ENCODE results near the gene ST3GAL3.
A peak's percentile ranks its signal among the peaks of the same experiment; 100 is the strongest.

Gene ST3GAL3

DNA sequence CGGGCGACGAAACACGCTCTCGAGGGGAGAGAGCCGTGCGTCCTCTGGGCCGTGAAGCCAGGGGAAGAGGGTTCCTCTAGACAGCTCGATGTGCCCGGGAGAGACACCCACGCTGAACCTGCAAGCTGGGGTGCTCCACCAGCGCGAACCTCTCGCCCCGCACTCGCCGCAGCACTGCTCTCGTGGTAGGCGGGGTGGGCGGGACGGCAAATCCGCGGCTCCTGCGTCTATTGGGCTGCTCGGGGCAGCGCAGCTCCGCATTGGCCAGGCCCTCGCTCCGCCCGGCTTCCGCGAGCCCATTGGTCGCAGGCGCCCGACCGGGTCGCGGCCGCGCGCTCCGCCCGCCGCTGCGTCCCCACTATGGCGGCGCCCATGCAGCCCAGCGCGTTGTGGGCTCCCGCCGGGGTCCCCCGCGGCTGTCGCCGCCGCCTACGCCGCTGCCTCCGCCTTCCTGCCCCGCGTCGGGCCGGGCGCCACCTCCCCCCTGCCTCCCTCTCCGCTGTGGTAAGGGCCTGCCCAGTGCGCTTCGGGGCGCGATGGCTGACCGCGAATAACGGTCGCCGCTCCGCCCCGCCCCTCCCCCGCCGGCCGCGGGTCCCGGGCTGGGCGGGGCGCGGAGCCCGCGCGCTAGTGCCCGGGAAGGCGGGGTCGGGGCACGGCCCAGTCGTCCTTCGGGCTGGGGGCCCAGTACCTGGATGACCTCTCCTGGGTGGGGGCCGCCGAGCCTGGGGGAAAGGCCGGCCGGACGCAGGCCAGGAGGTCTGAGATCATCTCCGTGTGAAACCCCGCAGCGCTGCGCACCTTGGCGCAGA, at the start of gene ST3GAL3 (continued):
- TF ChIP-seq ZEB2 (tag by site-specific recombination; IDR thresholded peaks at IDR 0.05) (peak; percentile 75; the same call in 1 of the 2 replicates), GLIS2 (tag by site-specific recombination; IDR thresholded peaks at IDR 0.05) (peak; percentile 85), ZNF350 (tag by site-specific recombination; IDR thresholded peaks at IDR 0.05) (no peak), KLF9 (tag by site-specific recombination; IDR thresholded peaks at IDR 0.05; ENCODE audit: low read depth) (peak; percentile 73)

DNA sequence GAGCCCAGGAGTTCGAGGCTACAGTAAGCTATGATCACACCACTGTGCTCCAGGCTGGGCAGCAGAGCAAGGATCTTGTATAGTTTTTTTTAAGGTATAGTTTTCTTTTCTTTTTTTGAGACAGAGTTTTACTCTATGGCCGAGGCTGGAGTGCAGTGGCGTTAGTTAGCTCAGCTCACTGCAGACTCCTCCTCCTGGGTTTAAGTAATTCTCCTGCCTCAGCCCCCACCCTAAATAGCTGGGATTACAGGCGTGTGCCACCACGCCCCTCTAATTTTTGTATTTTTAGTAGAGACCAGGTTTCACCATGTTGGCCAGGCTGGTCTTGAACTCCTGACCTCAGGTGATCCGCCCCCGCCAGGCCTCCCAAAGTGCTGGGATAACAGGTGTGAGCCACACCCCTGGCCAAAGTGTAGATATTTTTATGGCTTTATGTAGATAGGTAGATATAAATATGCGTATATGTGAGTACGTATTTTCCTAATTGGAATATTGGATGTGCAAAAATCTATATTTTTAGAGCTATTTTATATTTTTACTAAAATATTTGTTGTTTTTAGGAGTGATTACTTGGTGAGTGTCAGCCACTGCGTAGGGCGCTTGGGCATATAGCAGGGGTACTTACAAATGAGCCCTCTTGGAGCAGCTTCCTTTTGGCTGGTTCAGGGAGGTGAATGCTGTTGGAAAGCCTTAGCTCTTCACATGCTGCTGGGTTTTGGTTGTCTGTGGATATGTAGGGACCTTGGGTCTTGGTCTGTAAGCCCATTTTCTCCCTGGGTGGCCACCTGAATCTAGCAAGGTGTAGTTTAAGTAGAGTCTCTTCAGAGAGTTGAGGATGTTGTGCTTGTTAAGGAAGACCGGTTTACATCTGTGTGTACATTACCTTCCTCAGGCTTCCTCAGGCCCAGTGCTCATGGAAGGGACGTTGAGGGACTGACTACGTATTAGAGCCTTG, 47.8 kb upstream of the ST3GAL3 start:
- Histone ChIP-seq H3K4me1 (ENCODE audit: control insufficient read depth, insufficient read depth, low read length) (no peaks in the 10 kb centered on the region), H3K36me3 (ENCODE audit: control insufficient read depth in 2 of 2, insufficient read depth in 1 of 2, low read length in 2 of 2) (peaks cover 96 to 99% of the 10 kb centered on the region in 2 experiments), H3K4me3 (ENCODE audit: low read depth, low read length) (no peak overlapping the region), H3K9me3 (ENCODE audit: control insufficient read depth, insufficient read depth, low read depth, low read length) (no peaks in the 10 kb centered on the region), H3K27ac (ENCODE audit: extremely low read depth, low read depth, low read length) (no peak overlapping the region)
- no peak for TF ChIP-seq ZNF791 (tag by site-specific recombination; IDR thresholded peaks at IDR 0.05)
- no peak for TF ChIP-seq SP7 (tag by site-specific recombination; IDR thresholded peaks at IDR 0.05)
- TF ChIP-seq, protein P1, sequence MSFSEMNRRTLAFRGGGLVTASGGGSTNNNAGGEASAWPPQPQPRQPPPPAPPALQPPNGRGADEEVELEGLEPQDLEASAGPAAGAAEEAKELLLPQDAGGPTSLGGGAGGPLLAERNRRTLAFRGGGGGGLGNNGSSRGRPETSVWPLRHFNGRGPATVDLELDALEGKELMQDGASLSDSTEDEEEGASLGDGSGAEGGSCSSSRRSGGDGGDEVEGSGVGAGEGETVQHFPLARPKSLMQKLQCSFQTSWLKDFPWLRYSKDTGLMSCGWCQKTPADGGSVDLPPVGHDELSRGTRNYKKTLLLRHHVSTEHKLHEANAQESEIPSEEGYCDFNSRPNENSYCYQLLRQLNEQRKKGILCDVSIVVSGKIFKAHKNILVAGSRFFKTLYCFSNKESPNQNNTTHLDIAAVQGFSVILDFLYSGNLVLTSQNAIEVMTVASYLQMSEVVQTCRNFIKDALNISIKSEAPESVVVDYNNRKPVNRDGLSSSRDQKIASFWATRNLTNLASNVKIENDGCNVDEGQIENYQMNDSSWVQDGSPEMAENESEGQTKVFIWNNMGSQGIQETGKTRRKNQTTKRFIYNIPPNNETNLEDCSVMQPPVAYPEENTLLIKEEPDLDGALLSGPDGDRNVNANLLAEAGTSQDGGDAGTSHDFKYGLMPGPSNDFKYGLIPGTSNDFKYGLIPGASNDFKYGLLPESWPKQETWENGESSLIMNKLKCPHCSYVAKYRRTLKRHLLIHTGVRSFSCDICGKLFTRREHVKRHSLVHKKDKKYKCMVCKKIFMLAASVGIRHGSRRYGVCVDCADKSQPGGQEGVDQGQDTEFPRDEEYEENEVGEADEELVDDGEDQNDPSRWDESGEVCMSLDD (tag by site-specific recombination; IDR thresholded peaks at IDR 0.05) = no peak
- TF ChIP-seq, protein P2, sequence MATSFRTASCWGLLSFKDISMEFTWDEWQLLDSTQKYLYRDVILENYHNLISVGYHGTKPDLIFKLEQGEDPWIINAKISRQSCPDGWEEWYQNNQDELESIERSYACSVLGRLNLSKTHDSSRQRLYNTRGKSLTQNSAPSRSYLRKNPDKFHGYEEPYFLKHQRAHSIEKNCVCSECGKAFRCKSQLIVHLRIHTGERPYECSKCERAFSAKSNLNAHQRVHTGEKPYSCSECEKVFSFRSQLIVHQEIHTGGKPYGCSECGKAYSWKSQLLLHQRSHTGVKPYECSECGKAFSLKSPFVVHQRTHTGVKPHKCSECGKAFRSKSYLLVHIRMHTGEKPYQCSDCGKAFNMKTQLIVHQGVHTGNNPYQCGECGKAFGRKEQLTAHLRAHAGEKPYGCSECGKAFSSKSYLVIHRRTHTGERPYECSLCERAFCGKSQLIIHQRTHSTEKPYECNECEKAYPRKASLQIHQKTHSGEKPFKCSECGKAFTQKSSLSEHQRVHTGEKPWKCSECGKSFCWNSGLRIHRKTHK (tag by site-specific recombination; IDR thresholded peaks at IDR 0.05) = no peak
- CTCF ChIA-PET = interaction anchor here (0.7 to 1.8 kb wide), 2 partner anchors 130 to 139 kb away, joined by 4 read pairs; no protein-coding TSS in a partner anchor
- POLR2A ChIA-PET = interaction anchor here (0.6 to 4.4 kb wide), 2 partner anchors 9 to 316 kb away, joined by 3 to 32 read pairs; partner anchors contain the start of gene KDM4A

DNA sequence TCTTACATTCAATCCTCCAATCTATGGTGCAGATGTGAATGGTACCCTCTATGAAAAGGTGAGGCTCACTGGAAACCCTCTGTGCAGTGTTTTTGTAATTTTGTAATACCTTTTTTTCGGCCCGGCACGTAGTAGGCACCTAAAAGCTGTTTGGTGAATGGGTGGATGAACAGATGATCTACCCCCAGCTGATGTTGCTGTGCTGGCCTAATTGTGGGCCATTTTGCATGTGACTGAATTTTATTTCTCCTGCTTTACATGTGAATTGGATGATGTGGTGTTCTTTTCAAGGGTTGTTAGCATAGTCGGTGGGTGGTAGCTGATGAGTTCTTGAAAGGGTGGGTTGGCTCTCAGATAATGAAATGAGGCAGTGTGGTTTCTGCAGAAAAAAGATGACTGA, 47.0 kb upstream of the ST3GAL3 start:
- H3K36me3 ChIP-seq (ENCODE audit: control insufficient read depth in 2 of 2, insufficient read depth in 1 of 2, low read length in 2 of 2) = peaks cover 96 to 99% of the 10 kb centered on the region in 2 experiments
- TF ChIP-seq ZFP3 (tag by site-specific recombination; IDR thresholded peaks at IDR 0.05; ENCODE audit: low read depth) = no peak
- no peak for TF ChIP-seq BCL11A (tag by site-specific recombination; IDR thresholded peaks at IDR 0.05; ENCODE audit: low read depth)
- no peak for TF ChIP-seq ZNF701 (tag by site-specific recombination; IDR thresholded peaks at IDR 0.05)
- no peak for TF ChIP-seq RBAK (tag by site-specific recombination; IDR thresholded peaks at IDR 0.05)
- no peak for TF ChIP-seq KLF7 (tag by site-specific recombination; IDR thresholded peaks at IDR 0.05; ENCODE audit: borderline replicate concordance)
- TF ChIP-seq, protein P3, sequence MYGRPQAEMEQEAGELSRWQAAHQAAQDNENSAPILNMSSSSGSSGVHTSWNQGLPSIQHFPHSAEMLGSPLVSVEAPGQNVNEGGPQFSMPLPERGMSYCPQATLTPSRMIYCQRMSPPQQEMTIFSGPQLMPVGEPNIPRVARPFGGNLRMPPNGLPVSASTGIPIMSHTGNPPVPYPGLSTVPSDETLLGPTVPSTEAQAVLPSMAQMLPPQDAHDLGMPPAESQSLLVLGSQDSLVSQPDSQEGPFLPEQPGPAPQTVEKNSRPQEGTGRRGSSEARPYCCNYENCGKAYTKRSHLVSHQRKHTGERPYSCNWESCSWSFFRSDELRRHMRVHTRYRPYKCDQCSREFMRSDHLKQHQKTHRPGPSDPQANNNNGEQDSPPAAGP (tag by site-specific recombination; IDR thresholded peaks at IDR 0.05) = no peak
- no peak for TF ChIP-seq ZNF664 (tag by site-specific recombination; IDR thresholded peaks at IDR 0.05)
- TF ChIP-seq ZNF404 (tag by site-specific recombination; IDR thresholded peaks at IDR 0.05) = no peak
- TF ChIP-seq GLIS2 (tag by site-specific recombination; IDR thresholded peaks at IDR 0.05) = no peak
- TF ChIP-seq GFI1B (tag by site-specific recombination; IDR thresholded peaks at IDR 0.05) = no peak
- no peak for TF ChIP-seq ZNF624 (tag by site-specific recombination; IDR thresholded peaks at IDR 0.05)
- no peak for TF ChIP-seq ZNF266 (tag by site-specific recombination; IDR thresholded peaks at IDR 0.05; ENCODE audit: low read depth)
- TF ChIP-seq, protein P4, sequence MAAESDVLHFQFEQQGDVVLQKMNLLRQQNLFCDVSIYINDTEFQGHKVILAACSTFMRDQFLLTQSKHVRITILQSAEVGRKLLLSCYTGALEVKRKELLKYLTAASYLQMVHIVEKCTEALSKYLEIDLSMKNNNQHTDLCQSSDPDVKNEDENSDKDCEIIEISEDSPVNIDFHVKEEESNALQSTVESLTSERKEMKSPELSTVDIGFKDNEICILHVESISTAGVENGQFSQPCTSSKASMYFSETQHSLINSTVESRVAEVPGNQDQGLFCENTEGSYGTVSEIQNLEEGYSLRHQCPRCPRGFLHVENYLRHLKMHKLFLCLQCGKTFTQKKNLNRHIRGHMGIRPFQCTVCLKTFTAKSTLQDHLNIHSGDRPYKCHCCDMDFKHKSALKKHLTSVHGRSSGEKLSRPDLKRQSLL (tag by site-specific recombination; IDR thresholded peaks at IDR 0.05) = no peak
- TF ChIP-seq, protein P5, sequence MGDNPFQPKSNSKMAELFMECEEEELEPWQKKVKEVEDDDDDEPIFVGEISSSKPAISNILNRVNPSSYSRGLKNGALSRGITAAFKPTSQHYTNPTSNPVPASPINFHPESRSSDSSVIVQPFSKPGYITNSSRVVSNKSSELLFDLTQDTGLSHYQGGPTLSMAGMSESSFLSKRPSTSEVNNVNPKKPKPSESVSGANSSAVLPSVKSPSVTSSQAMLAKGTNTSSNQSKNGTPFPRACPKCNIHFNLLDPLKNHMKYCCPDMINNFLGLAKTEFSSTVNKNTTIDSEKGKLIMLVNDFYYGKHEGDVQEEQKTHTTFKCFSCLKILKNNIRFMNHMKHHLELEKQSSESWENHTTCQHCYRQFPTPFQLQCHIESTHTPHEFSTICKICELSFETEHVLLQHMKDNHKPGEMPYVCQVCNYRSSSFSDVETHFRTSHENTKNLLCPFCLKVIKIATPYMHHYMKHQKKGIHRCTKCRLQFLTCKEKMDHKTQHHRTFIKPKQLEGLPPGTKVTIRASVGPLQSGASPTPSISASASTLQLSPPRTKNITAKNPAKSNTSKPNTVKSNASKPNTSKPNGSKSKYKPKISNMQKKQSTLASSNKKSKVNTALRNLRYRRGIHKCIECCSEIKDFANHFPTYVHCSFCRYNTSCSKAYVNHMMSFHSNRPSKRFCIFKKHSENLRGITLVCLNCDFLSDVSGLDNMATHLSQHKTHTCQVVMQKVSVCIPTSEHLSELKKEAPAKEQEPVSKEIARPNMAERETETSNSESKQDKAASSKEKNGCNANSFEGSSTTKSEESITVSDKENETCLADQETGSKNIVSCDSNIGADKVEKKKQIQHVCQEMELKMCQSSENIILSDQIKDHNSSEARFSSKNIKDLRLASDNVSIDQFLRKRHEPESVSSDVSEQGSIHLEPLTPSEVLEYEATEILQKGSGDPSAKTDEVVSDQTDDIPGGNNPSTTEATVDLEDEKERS (tag by site-specific recombination; IDR thresholded peaks at IDR 0.05) = no peak
- H3K27ac ChIP-seq (ENCODE audit: extremely low read depth, low read depth, low read length) = no peak overlapping the region
- ChIA-PET CTCF (interaction anchor here (0.7 to 1.8 kb wide), 2 partner anchors 130 to 281 kb away, joined by 3 to 4 read pairs; no protein-coding TSS in a partner anchor), POLR2A (interaction anchor here (1.0 to 4.4 kb wide), 2 partner anchors 10 to 47 kb away, joined by 3 to 32 read pairs; partner anchors contain the start of gene KDM4A)
- no peaks in the 10 kb centered on the region for H3K4me1 ChIP-seq (ENCODE audit: control insufficient read depth, insufficient read depth, low read length)
- no peaks in the 10 kb centered on the region for H3K9me3 ChIP-seq (ENCODE audit: control insufficient read depth, insufficient read depth, low read depth, low read length)
- no peak overlapping the region for H3K4me3 ChIP-seq (ENCODE audit: low read depth, low read length)
